WTC11 (cell line): ENCODE measurements around the gene MARCHF11. TPM values are rescaled to one million over a fixed set of nuclear protein-coding genes. Genes with fewer than 3 reads are reported as not detected.

ENCODE experiments used
- ATAC-seq: fragments of 200-7000 bp; cut with Tn5 transposase; 2 replicates; pipeline ENCODE4 v1.10.0; 2021; ENCODE audit warnings: mild to moderate bottlenecking, moderate library complexity
- CTCF ChIA-PET: fragments of 300-600 bp; sonication (Branson Sonifier 250); formaldehyde crosslinking; loops from one replicate; lab custom pipeline; 2021; ENCODE audit warnings: antibody characterized with exemption; lab: Charles Lee
- POLR2A ChIA-PET: fragments of 350-600 bp; sonication (Branson Sonifier 250); formaldehyde crosslinking; loops from one replicate; lab custom pipeline; 2021; ENCODE audit warnings: antibody characterized with exemption; lab: Charles Lee
- DNase-seq: peaks from one replicate; pipeline ENCODE4 v3.0.0; 2021; ENCODE audit warnings: low spot score
- H3K27ac Mint-ChIP-seq: 2 replicates; pipeline ENCODE4 v1.8.0; 2021; ENCODE audit warnings: mixed read lengths
- H3K27me3 Mint-ChIP-seq: 2 replicates; pipeline ENCODE4 v1.8.0; 2021; ENCODE audit warnings: low read depth, mild to moderate bottlenecking, moderate library complexity, mixed read lengths
- H3K36me3 Mint-ChIP-seq: 2 replicates; pipeline ENCODE4 v1.8.0; 2021; ENCODE audit warnings: mixed read lengths
- H3K4me1 Mint-ChIP-seq: 2 replicates; pipeline ENCODE4 v1.8.0; 2022; ENCODE audit warnings: mixed read lengths
- H3K4me3 Mint-ChIP-seq: 2 replicates; pipeline ENCODE4 v1.8.0; 2021; ENCODE audit warnings: mild to moderate bottlenecking, moderate library complexity, mixed read lengths
- H3K9me3 Mint-ChIP-seq: 2 replicates; pipeline ENCODE4 v1.8.0; 2021; ENCODE audit warnings: mixed read lengths
- ATF2 ChIP-seq: sonication (generic); formaldehyde crosslinking; IDR thresholded peaks from 2 replicates; pipeline ENCODE4 v1.8.1; 2022; ENCODE audit warnings: low read depth, missing genetic modification reagents, borderline replicate concordance
- ATF6 ChIP-seq: sonication (generic); formaldehyde crosslinking; IDR thresholded peaks from 2 replicates; pipeline ENCODE4 v1.8.1; 2023; ENCODE audit warnings: mild to moderate bottlenecking, missing genetic modification reagents
- FOXK1 ChIP-seq: sonication (generic); formaldehyde crosslinking; IDR thresholded peaks from 2 replicates; pipeline ENCODE4 v1.8.0; 2022; ENCODE audit warnings: mild to moderate bottlenecking, moderate library complexity, missing genetic modification reagents
- FOXP1 ChIP-seq: sonication (generic); formaldehyde crosslinking; IDR thresholded peaks from 2 replicates; pipeline ENCODE4 v1.8.0; 2022; ENCODE audit warnings: missing genetic modification reagents, mild to moderate bottlenecking, moderate library complexity, borderline replicate concordance
- GABPB1 ChIP-seq: sonication (generic); formaldehyde crosslinking; IDR thresholded peaks from 2 replicates; pipeline ENCODE4 v1.8.1; 2023; ENCODE audit warnings: mild to moderate bottlenecking, missing genetic modification reagents
- GTF2I ChIP-seq: fragments of 250-450 bp; sonication (Bioruptor Pico); conservative IDR thresholded peaks from 2 replicates; pipeline ENCODE4 v1.4.0; 2021; ENCODE audit warnings: mild to moderate bottlenecking
- HMGA2 ChIP-seq: fragments of 250-450 bp; sonication (Bioruptor Pico); IDR thresholded peaks from 2 replicates; pipeline ENCODE4 v1.4.0; 2021; ENCODE audit warnings: mild to moderate bottlenecking, moderate library complexity
- IRF2 ChIP-seq: sonication (generic); formaldehyde crosslinking; IDR thresholded peaks from 2 replicates; pipeline ENCODE4 v1.8.0; 2022; ENCODE audit warnings: low read depth, missing genetic modification reagents, borderline replicate concordance
- NFATC4 ChIP-seq: fragments of 250-450 bp; sonication (Bioruptor Pico); IDR thresholded peaks from 2 replicates; pipeline ENCODE4 v1.9.0; 2021; ENCODE audit warnings: mild to moderate bottlenecking
- NFE2L1 ChIP-seq: sonication (generic); formaldehyde crosslinking; IDR thresholded peaks from 2 replicates; pipeline ENCODE4 v1.8.1; 2023; ENCODE audit warnings: missing genetic modification reagents
- NFYB ChIP-seq: sonication (generic); formaldehyde crosslinking; conservative IDR thresholded peaks from 2 replicates; pipeline ENCODE4 v1.8.0; 2022; ENCODE audit warnings: low read depth, missing genetic modification reagents
- NR3C1 ChIP-seq: sonication (generic); formaldehyde crosslinking; conservative IDR thresholded peaks from 2 replicates; pipeline ENCODE4 v1.8.1; 2023; ENCODE audit warnings: low read depth, mild to moderate bottlenecking, missing genetic modification reagents
- PREB ChIP-seq: sonication (generic); formaldehyde crosslinking; IDR thresholded peaks from 2 replicates; pipeline ENCODE4 v1.8.1; 2022; ENCODE audit warnings: mild to moderate bottlenecking, missing genetic modification reagents, moderate library complexity, borderline replicate concordance
- PRRX2 ChIP-seq: fragments of 250-450 bp; sonication (Bioruptor Pico); IDR thresholded peaks from 2 replicates; pipeline ENCODE4 v1.8.0; 2021; ENCODE audit warnings: mild to moderate bottlenecking
- RELA ChIP-seq: sonication (generic); formaldehyde crosslinking; IDR thresholded peaks from 2 replicates; pipeline ENCODE4 v1.8.1; 2022; ENCODE audit warnings: missing genetic modification reagents, mild to moderate bottlenecking, borderline replicate concordance
- RORB ChIP-seq: fragments of 250-450 bp; sonication (Bioruptor Pico); IDR thresholded peaks from 2 replicates; pipeline ENCODE4 v1.9.0; 2021; ENCODE audit warnings: mild to moderate bottlenecking
- SMAD3 ChIP-seq: sonication (generic); formaldehyde crosslinking; IDR thresholded peaks from 2 replicates; pipeline ENCODE4 v1.8.0; 2022; ENCODE audit warnings: missing genetic modification reagents, mild to moderate bottlenecking, borderline replicate concordance
- SOX15 ChIP-seq: fragments of 250-450 bp; sonication (Bioruptor Pico); IDR thresholded peaks from 2 replicates; pipeline ENCODE4 v1.9.0; 2021; ENCODE audit warnings: mild to moderate bottlenecking
- TEAD4 ChIP-seq: sonication (generic); formaldehyde crosslinking; IDR thresholded peaks from 2 replicates; pipeline ENCODE4 v1.8.0; 2022; ENCODE audit warnings: mild to moderate bottlenecking, missing genetic modification reagents
- ZBTB21 ChIP-seq: sonication (generic); formaldehyde crosslinking; IDR thresholded peaks from 2 replicates; pipeline ENCODE4 v1.8.1; 2023; ENCODE audit warnings: mild to moderate bottlenecking, missing genetic modification reagents, borderline replicate concordance
- ZBTB43 ChIP-seq: sonication (generic); formaldehyde crosslinking; IDR thresholded peaks from 2 replicates; pipeline ENCODE4 v1.8.1; 2023; ENCODE audit warnings: mild to moderate bottlenecking, missing genetic modification reagents
- ZNF219 ChIP-seq: sonication (generic); formaldehyde crosslinking; IDR thresholded peaks from 2 replicates; pipeline ENCODE4 v1.8.0; 2023; ENCODE audit warnings: missing genetic modification reagents, mild to moderate bottlenecking, borderline replicate concordance
- ZNF263 ChIP-seq: sonication (generic); formaldehyde crosslinking; IDR thresholded peaks from 2 replicates; pipeline ENCODE4 v1.8.1; 2022; ENCODE audit warnings: low read depth, mild to moderate bottlenecking, moderate library complexity, missing genetic modification reagents
- ZNF416 ChIP-seq: fragments of 250-450 bp; sonication (Bioruptor Pico); IDR thresholded peaks from 2 replicates; pipeline ENCODE4 v1.9.0; 2021; ENCODE audit warnings: mild to moderate bottlenecking, inconsistent platforms
- total RNA-seq: library from RNA; stranded (reverse); gene quantifications from 3 replicates; pipeline ENCODE4 v1.2.3, GENCODE V29; 2021
- TF ChIP-seq, protein P1 (sequence below): sonication (generic); formaldehyde crosslinking; IDR thresholded peaks from 2 replicates; pipeline ENCODE4 v1.8.1; 2022; ENCODE audit warnings: mild to moderate bottlenecking, moderate library complexity, missing genetic modification reagents
- TF ChIP-seq, protein P2 (sequence below): sonication (generic); formaldehyde crosslinking; IDR thresholded peaks from 2 replicates; pipeline ENCODE4 v1.8.0; 2023; ENCODE audit warnings: missing genetic modification reagents, mild to moderate bottlenecking, borderline replicate concordance

The MARCHF11 gene
- total RNA-seq, 1 experiment from 2014 or later = 2.9 TPM

DNA sequence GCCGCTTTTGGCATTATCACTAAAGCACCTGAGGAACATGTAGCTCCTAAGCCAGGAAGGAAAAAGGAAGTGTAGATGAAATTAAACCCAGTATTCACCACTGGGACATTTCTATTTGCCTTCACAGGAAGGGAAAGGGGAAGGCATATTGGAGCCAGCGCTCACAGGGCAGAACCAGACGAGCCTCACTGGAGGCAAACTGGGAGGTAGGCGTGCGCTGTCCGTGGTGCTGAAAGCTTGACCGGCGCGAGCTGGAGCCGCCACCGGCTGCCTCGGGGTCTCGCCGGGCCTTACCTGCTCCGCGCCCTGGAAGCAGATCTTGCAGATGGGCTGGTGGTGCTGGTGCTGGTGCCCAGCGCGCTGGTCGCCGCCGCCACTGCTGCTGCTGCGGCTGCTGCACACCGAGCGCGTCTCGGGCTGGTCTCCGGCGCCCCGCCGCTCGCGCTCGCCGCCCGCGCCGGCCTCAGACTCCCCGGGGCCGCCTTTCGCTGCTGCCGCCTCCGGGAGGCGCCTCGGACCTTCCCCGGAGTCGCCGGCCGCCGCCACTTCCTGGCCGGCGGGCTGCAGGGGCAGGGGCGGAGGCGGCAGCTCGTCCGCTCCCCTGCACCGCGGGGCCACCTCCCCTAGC, 732 bp downstream of the MARCHF11 start:
- ATAC-seq = peak; percentile 88
- TF ChIP-seq GABPB1 (CRISPR knock-in tag) (0 out of 2 replicates have a peak, but pooled peaks have one; percentile 15), NFYB (peak; percentile 50), FOXK1 (CRISPR knock-in tag) (peak; percentile 94), ZBTB21 (CRISPR knock-in tag) (peak; percentile 60; the same call in 1 of the 2 replicates), SOX15 (CRISPR knock-in tag) (no peak), NFE2L1 (CRISPR knock-in tag) (peak; percentile 96), PRRX2 (CRISPR knock-in tag) (no peak), TEAD4 (CRISPR knock-in tag) (peak; percentile 87), ATF6 (peak; percentile 43; the same call in 1 of the 2 replicates), RELA (CRISPR knock-in tag) (peak; percentile 85), NR3C1 (CRISPR knock-in tag) (peak; percentile 92; the same call in 1 of the 2 replicates), SMAD3 (CRISPR knock-in tag) (peak; percentile 95), ZBTB43 (CRISPR knock-in tag) (peak; percentile 97), RORB (CRISPR knock-in tag) (no peak), ZNF416 (0 out of 2 replicates have a peak, but pooled peaks have one; percentile 31), ZNF219 (CRISPR knock-in tag) (peak; percentile 86; the same call in 1 of the 2 replicates), GTF2I (CRISPR knock-in tag) (no peak), ATF2 (CRISPR knock-in tag) (0 out of 2 replicates have a peak, but pooled peaks have one; percentile 59), ZNF263 (CRISPR knock-in tag) (no peak; the same call in 1 of the 2 replicates), FOXP1 (CRISPR knock-in tag) (peak; percentile 98), NFATC4 (no peak), PREB (CRISPR knock-in tag) (peak; percentile 66; the same call in 1 of the 2 replicates), HMGA2 (CRISPR knock-in tag) (no peak), IRF2 (no peak)
- TF ChIP-seq, protein P1, sequence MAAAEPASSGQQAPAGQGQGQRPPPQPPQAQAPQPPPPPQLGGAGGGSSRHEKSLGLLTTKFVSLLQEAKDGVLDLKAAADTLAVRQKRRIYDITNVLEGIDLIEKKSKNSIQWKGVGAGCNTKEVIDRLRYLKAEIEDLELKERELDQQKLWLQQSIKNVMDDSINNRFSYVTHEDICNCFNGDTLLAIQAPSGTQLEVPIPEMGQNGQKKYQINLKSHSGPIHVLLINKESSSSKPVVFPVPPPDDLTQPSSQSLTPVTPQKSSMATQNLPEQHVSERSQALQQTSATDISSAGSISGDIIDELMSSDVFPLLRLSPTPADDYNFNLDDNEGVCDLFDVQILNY (CRISPR knock-in tag) = peak; percentile 81; the same call in 1 of the 2 replicates
- TF ChIP-seq, protein P2, sequence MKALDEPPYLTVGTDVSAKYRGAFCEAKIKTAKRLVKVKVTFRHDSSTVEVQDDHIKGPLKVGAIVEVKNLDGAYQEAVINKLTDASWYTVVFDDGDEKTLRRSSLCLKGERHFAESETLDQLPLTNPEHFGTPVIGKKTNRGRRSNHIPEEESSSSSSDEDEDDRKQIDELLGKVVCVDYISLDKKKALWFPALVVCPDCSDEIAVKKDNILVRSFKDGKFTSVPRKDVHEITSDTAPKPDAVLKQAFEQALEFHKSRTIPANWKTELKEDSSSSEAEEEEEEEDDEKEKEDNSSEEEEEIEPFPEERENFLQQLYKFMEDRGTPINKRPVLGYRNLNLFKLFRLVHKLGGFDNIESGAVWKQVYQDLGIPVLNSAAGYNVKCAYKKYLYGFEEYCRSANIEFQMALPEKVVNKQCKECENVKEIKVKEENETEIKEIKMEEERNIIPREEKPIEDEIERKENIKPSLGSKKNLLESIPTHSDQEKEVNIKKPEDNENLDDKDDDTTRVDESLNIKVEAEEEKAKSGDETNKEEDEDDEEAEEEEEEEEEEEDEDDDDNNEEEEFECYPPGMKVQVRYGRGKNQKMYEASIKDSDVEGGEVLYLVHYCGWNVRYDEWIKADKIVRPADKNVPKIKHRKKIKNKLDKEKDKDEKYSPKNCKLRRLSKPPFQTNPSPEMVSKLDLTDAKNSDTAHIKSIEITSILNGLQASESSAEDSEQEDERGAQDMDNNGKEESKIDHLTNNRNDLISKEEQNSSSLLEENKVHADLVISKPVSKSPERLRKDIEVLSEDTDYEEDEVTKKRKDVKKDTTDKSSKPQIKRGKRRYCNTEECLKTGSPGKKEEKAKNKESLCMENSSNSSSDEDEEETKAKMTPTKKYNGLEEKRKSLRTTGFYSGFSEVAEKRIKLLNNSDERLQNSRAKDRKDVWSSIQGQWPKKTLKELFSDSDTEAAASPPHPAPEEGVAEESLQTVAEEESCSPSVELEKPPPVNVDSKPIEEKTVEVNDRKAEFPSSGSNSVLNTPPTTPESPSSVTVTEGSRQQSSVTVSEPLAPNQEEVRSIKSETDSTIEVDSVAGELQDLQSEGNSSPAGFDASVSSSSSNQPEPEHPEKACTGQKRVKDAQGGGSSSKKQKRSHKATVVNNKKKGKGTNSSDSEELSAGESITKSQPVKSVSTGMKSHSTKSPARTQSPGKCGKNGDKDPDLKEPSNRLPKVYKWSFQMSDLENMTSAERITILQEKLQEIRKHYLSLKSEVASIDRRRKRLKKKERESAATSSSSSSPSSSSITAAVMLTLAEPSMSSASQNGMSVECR (CRISPR knock-in tag) = peak; percentile 99

More for the DNA sequence above, 732 bp downstream of the MARCHF11 start:
- H3K36me3 Mint-ChIP-seq = no peaks in the 10 kb centered on the region
- peaks cover 54% of the 10 kb centered on the region for H3K27me3 Mint-ChIP-seq
- H3K9me3 Mint-ChIP-seq = no peaks in the 10 kb centered on the region
- peaks cover 13% of the 10 kb centered on the region for H3K4me1 Mint-ChIP-seq
- POLR2A ChIA-PET = interaction anchor here (1.0 kb wide), 1 partner anchor 26 kb away, joined by 6 read pairs; no protein-coding TSS in a partner anchor
- CTCF ChIA-PET = interaction anchor here (1.1 to 3.4 kb wide), 6 partner anchors 18 to 280 kb away, joined by 3 to 15 read pairs (median 4); no protein-coding TSS in a partner anchor
- H3K27ac Mint-ChIP-seq = no peak overlapping the region
- peak; percentile 96 for DNase-seq
- peak overlapping the region; percentile 57 for H3K4me3 Mint-ChIP-seq
